SU-DHL-6 (cell line): Measurements from ENCODE around the gene GNB5.

Experiments
- CTCF ChIP-seq: fragments of 200-600 bp; sonication (generic); IDR thresholded peaks from one replicate; pipeline ENCODE4 v1.5.1; 2017; ENCODE audit warnings: antibody characterized with exemption, mild to moderate bottlenecking, low read length, moderate library complexity; ENCODE audit not compliant: insufficient read depth, poor library complexity, severe bottlenecking
- EZH2phosphoT487 ChIP-seq: fragments of 200-600 bp; sonication (generic), shearing (Covaris generic); conservative IDR thresholded peaks from 2 replicates; pipeline ENCODE4 v1.6.1; 2018; ENCODE audit warnings: mild to moderate bottlenecking, antibody characterized with exemption, low read length, moderate library complexity, mixed read lengths

- TF ChIP-seq CTCF (no peak), EZH2phosphoT487 (no peak)
Measured at GRCh38 chr15:52109559-52110451, 81.4 kb downstream of the GNB5 start.
